ENCODE data around the gene ZNF600. TPM values are rescaled to one million over a fixed set of nuclear protein-coding genes. Genes with fewer than 3 reads are reported as not detected.
"Not testable (repeated sequence)": the region's sequence is repeated elsewhere in the genome, so short reads cannot be mapped to it uniquely, and the experiment has no call there.

Gene ZNF600
- total and polyA plus RNA-seq, 9 of the 15 experiments (the other 6 are each of a cell fraction or from before 2014, with no cell fraction given), result 5.7 to 21.5 (median 17.6) TPM

GRCh38 chr19:52720541-52720940, 66.0 kb downstream of the ZNF600 start:
- WGBS (ENCODE audit: insufficient coverage, low coverage, missing lambda C conversion rate), result 100% methylated on average over 9 of the region's 21 CpGs
- H3K9me1 ChIP-seq (ENCODE audit: control insufficient read depth, insufficient read depth, low read length); H3K27me3 ChIP-seq (ENCODE audit: control insufficient read depth in 2 of 2, insufficient read depth in 2 of 2, low read length in 2 of 2); CTCF ChIA-PET (ENCODE audit: low intra/inter-chr PET ratio); in situ Hi-C loops (cut with MboI); ATAC-seq; H3K27ac ChIP-seq (ENCODE audit: extremely low read depth, low read depth, low read length); FAIRE-seq; H3K4me2 ChIP-seq (ENCODE audit: insufficient read depth, low read length); BruUV-seq (replicated peaks); H4K20me1 ChIP-seq (replicated peaks; ENCODE audit: control insufficient read depth, insufficient read depth, low read length); H3K9me3 ChIP-seq (replicated peaks; ENCODE audit: control insufficient read depth, insufficient read depth, low read depth, low read length); POLR2A ChIA-PET; H3K4me3 ChIP-seq; H2AFZ ChIP-seq (ENCODE audit: low read depth, low read length); DNase-seq (ENCODE audit: extremely low read depth in 1 of 4, low spot score in 3 of 4); H3K9ac ChIP-seq (ENCODE audit: insufficient read depth in 1 of 2, low read depth in 2 of 2, low read length in 2 of 2): not testable (repeated sequence)
- TF ChIP-seq ZNF263 (CRISPR knock-in tag; IDR thresholded peaks at IDR 0.05; ENCODE audit: borderline replicate concordance), result peak; percentile 35; the same call in 1 of the 2 replicates
- Histone ChIP-seq H3K36me3 (ENCODE audit: control insufficient read depth, insufficient read depth, low read length) (peaks cover 22% of the 10 kb centered on the region), H3K4me1 (replicated peaks in 1 of 2; ENCODE audit: control insufficient read depth in 2 of 2, insufficient read depth in 2 of 2, low read length in 2 of 2) (peaks cover 24 to 28% of the 10 kb centered on the region in 2 experiments), H3K79me2 (ENCODE audit: control insufficient read depth, insufficient read depth, low read length) (peaks cover 32% of the 10 kb centered on the region)
- intact Hi-C loops (cut with micrococcal nuclease), result loop anchor here (10.0 kb wide), 1 partner anchor 116 kb away; no protein-coding TSS in a partner anchor

DNA sequence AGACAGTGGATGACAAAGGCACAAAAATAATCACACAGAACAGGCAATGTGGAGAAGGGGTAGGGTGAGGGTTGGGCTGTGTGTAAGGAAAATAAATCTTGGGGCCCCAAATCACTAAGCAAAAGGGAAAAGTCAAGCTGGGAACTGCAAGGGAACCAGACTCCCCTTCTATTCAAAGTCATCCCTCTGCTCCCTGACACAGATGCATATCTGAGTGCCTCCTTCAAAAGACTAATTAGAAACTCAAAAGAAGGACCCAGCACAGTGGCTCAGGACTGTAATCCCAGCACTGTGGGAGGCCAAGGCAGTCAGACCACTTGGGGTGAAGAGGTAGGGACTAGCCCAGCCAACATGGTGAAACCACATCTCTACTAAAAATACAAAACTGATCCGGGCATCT, 70.1 kb downstream of the ZNF600 start:
- Histone ChIP-seq H3K4me3 (no peak overlapping the region), H3K27me3 (ENCODE audit: control insufficient read depth in 2 of 2, insufficient read depth in 2 of 2, low read length in 2 of 2) (no peaks in the 10 kb centered on the region), H3K9me1 (ENCODE audit: control insufficient read depth, insufficient read depth, low read length) (no peaks in the 10 kb centered on the region), H2AFZ (ENCODE audit: low read depth, low read length) (no peak overlapping the region), H3K79me2 (ENCODE audit: control insufficient read depth, insufficient read depth, low read length) (peaks cover under 1% of the 10 kb centered on the region; the same call in 1 of the 3 replicates), H3K36me3 (ENCODE audit: control insufficient read depth, insufficient read depth, low read length) (peaks cover 47% of the 10 kb centered on the region), H3K9ac (ENCODE audit: insufficient read depth in 1 of 2, low read depth in 2 of 2, low read length in 2 of 2) (no peak overlapping the region), H3K4me1 (replicated peaks in 1 of 2; ENCODE audit: control insufficient read depth in 2 of 2, insufficient read depth in 2 of 2, low read length in 2 of 2) (no peaks in the 10 kb centered on the region; a peak in 1 of 5 replicates), H3K9me3 (replicated peaks; ENCODE audit: control insufficient read depth, insufficient read depth, low read depth, low read length) (peaks cover 2% of the 10 kb centered on the region; the same call in 1 of the 2 replicates), H3K4me2 (ENCODE audit: insufficient read depth, low read length) (no peak overlapping the region), H3K27ac (ENCODE audit: extremely low read depth, low read depth, low read length) (no peak overlapping the region), H4K20me1 (replicated peaks; ENCODE audit: control insufficient read depth, insufficient read depth, low read length) (no peaks in the 10 kb centered on the region)
- in situ Hi-C loops (cut with MboI) (no loop called here), intact Hi-C loops (cut with micrococcal nuclease) (no loop called here)
- FAIRE-seq (no peak), DNase-seq (ENCODE audit: extremely low read depth in 1 of 4, low spot score in 3 of 4) (no peak), ATAC-seq (no peak)
- no TSS peak for BruUV-seq (replicated peaks)
- WGBS (ENCODE audit: insufficient coverage, low coverage, missing lambda C conversion rate), result 89% methylated on average over 1 of the region's 1 CpG
- ChIA-PET POLR2A (no interaction called here), CTCF (ENCODE audit: low intra/inter-chr PET ratio) (no interaction called here)
- TF ChIP-seq NR1H2 (CRISPR knock-in tag; IDR thresholded peaks at IDR 0.05), result no peak
- TF ChIP-seq RB1 (IDR thresholded peaks at IDR 0.05; ENCODE audit: low read depth), result no peak
- TF ChIP-seq ZNF592 (IDR thresholded peaks at IDR 0.05), result no peak
- TF ChIP-seq ZNF695 (CRISPR knock-in tag; IDR thresholded peaks at IDR 0.05), result no peak
- TF ChIP-seq CTBP1 (IDR thresholded peaks at IDR 0.05; ENCODE audit: borderline replicate concordance), result no peak
